ENCODE measurements around the gene DEGS2.

GRCh38 chr14:100131181-100131580 is 28.3 kb downstream of the DEGS2 start:
- TF ChIP-seq ZNF280B (CRISPR knock-in tag; IDR thresholded peaks at IDR 0.05; ENCODE audit: borderline replicate concordance) (no peak), KLF13 (CRISPR knock-in tag; IDR thresholded peaks at IDR 0.05) (no peak), SP1 (IDR thresholded peaks at IDR 0.05) (no peak), SP1 (CRISPR knock-in tag; IDR thresholded peaks at IDR 0.05) (no peak), KLF6 (CRISPR knock-in tag; IDR thresholded peaks at IDR 0.05) (no peak), EZH2 (conservative IDR thresholded peaks at IDR 0.05; ENCODE audit: low read depth, low read length) (no peak), ZBTB33 (CRISPR knock-in tag; IDR thresholded peaks at IDR 0.05) (no peak), ZNF432 (CRISPR knock-in tag; IDR thresholded peaks at IDR 0.05; ENCODE audit: borderline replicate concordance) (no peak), ARNTL (CRISPR knock-in tag; IDR thresholded peaks at IDR 0.05) (no peak), ELF4 (CRISPR knock-in tag; IDR thresholded peaks at IDR 0.05; ENCODE audit: borderline replicate concordance) (no peak), ZNF124 (CRISPR knock-in tag; IDR thresholded peaks at IDR 0.05) (no peak), REST (IDR thresholded peaks at IDR 0.05; ENCODE audit: borderline replicate concordance in 1 of 2, low read depth in 1 of 2, low read length in 2 of 2) (no peak), RELA (CRISPR knock-in tag; IDR thresholded peaks at IDR 0.05) (no peak), ZNF574 (CRISPR knock-in tag; IDR thresholded peaks at IDR 0.05) (no peak), MYNN (CRISPR knock-in tag; IDR thresholded peaks at IDR 0.05; ENCODE audit: low read depth) (no peak)

Data from HepG2 (cell line).